Bronchial epithelial cell (primary cell): ENCODE data around the gene STARD7. TPM values are rescaled to one million over a fixed set of nuclear protein-coding genes. Genes with fewer than 3 reads are reported as not detected.

Source experiments
- DNase-seq: peaks from one replicate; pipeline ENCODE4 v3.0.0-alpha.2; 2010; ENCODE audit warnings: low read depth
- FAIRE-seq: peaks from 2 replicates; lab custom pipeline; 2011; peaks lifted over from hg19 to GRCh38; lab: Jason Lieb, UNC
- H3K27me3 ChIP-seq: 2 replicates; pipeline ENCODE4 v1.5.1; 2011; ENCODE audit warnings: low read length; ENCODE audit not compliant: control insufficient read depth, insufficient read depth
- H3K36me3 ChIP-seq: 2 replicates; pipeline ENCODE4 v1.5.1; 2011; ENCODE audit warnings: low read length; ENCODE audit not compliant: control insufficient read depth, insufficient read depth
- H3K4me3 ChIP-seq: 2 replicates; pipeline ENCODE4 v1.5.1; 2011; ENCODE audit warnings: mild to moderate bottlenecking, low read depth, low read length, control low read depth
- CTCF ChIP-seq: IDR thresholded peaks from 2 replicates; pipeline ENCODE4 v1.5.1; 2011; ENCODE audit warnings: mild to moderate bottlenecking, moderate library complexity, low read length, control low read depth, inconsistent platforms; ENCODE audit not compliant: insufficient read depth, severe bottlenecking
- total RNA-seq: library from RNA; depleted of rRNA; stranded (reverse); fragments of >200 nt; gene quantifications from 2 replicates; pipeline ENCODE4 v1.2.1, GENCODE V29; 2014

The STARD7 gene
- total RNA-seq, 1 donor from 2014 or later = 93.7 TPM

- DNase-seq = no peak
Measured at GRCh38 chr2:96212339-96212738, 3.7 kb upstream of the STARD7 start.

GRCh38 chr2:96209729-96210085 lies 1.1 kb upstream of the STARD7 start:
- FAIRE-seq (no peak), DNase-seq (no peak)
- H3K4me3 ChIP-seq = peak overlapping the region; percentile 58
- peaks cover 1% of the 10 kb centered on the region for H3K36me3 ChIP-seq
- H3K27me3 ChIP-seq = no peaks in the 10 kb centered on the region
- TF ChIP-seq CTCF = no peak

More at GRCh38 chr2:96212339-96212738, 3.7 kb upstream of the STARD7 start:
- peaks cover 1% of the 10 kb centered on the region for H3K36me3 ChIP-seq
- TF ChIP-seq CTCF = no peak
- H3K4me3 ChIP-seq = no peak overlapping the region
- H3K27me3 ChIP-seq = no peaks in the 10 kb centered on the region
- FAIRE-seq = no peak

- Histone ChIP-seq H3K4me3 (peak overlapping the region; percentile 58), H3K36me3 (peaks cover 1% of the 10 kb centered on the region), H3K27me3 (no peaks in the 10 kb centered on the region)
- no peak for TF ChIP-seq CTCF
- no peak for DNase-seq
- no peak for FAIRE-seq
Measured at GRCh38 chr2:96209011-96209728, 543 bp upstream of the STARD7 start.

GRCh38 chr2:96207774-96208142 lies 869 bp downstream of the STARD7 start:
- Histone ChIP-seq H3K36me3 (peaks cover 1% of the 10 kb centered on the region), H3K4me3 (peak overlapping the region; percentile 58), H3K27me3 (no peaks in the 10 kb centered on the region)
- DNase-seq (no peak), FAIRE-seq (no peak)
- no peak for TF ChIP-seq CTCF

- H3K36me3 ChIP-seq = no peaks in the 10 kb centered on the region
- H3K27me3 ChIP-seq = no peaks in the 10 kb centered on the region
- no peak for DNase-seq
- H3K4me3 ChIP-seq = peak overlapping the region; percentile 58
- TF ChIP-seq CTCF = no peak
- no peak for FAIRE-seq
Measured at GRCh38 chr2:96207073-96207773, 1.4 kb downstream of the STARD7 start.

- DNase-seq = peak; percentile 84
- no peak for FAIRE-seq
Measured at GRCh38 chr2:96205888-96206287, 2.7 kb downstream of the STARD7 start.

More at GRCh38 chr2:96205888-96206287, 2.7 kb downstream of the STARD7 start:
- no peaks in the 10 kb centered on the region for H3K36me3 ChIP-seq
- H3K27me3 ChIP-seq = no peaks in the 10 kb centered on the region
- TF ChIP-seq CTCF = no peak
- no peak overlapping the region for H3K4me3 ChIP-seq
